Body of pancreas (tissue), 4 donors: ENCODE measurements around the gene THOC2. TPM values are rescaled to one million over a fixed set of nuclear protein-coding genes. Genes with fewer than 3 reads are reported as not detected.
"Not testable (repeated sequence)": the region's sequence is repeated elsewhere in the genome, so short reads cannot be mapped to it uniquely, and the experiment has no call there.

Experiments
- ATAC-seq: fragments of 150-250 bp; one replicate; pipeline ENCODE4 v1.9.1; 2016
- DNase-seq, 4 donors: peaks; one replicate each; pipeline ENCODE4 v3.0.0-alpha.2; 2019
- H3K27ac ChIP-seq, 4 donors: fragments of 200-600 bp; sonication (generic); 1 replicate in 3 of 4; 2 replicates in 1 of 4; pipeline versions ENCODE4 v1.5.1 to v1.6.1; 2016 to 2019; ENCODE audit warnings: mild to moderate bottlenecking in 1 of 4, mixed read lengths in 1 of 4, moderate library complexity in 1 of 4
- H3K27me3 ChIP-seq, 2 donors: fragments of 200-600 bp; sonication (generic); one replicate each; pipeline ENCODE4 v1.6.0; 2016; ENCODE audit warnings: mild to moderate bottlenecking in 1 of 2
- H3K36me3 ChIP-seq, 2 donors: fragments of 200-600 bp; sonication (generic); replicated peaks in 1 of 2; 2 replicates each; pipeline ENCODE4 v1.5.1; 2016; ENCODE audit warnings: low read depth in 2 of 2; ENCODE audit not compliant: insufficient read depth in 1 of 2
- H3K4me1 ChIP-seq: fragments of 200-600 bp; sonication (generic); one replicate; pipeline ENCODE4 v1.6.0; 2016
- H3K4me3 ChIP-seq, 2 donors: fragments of 200-600 bp; sonication (generic); 1 replicate in 1 of 2; 2 replicates in 1 of 2; pipeline ENCODE4 v1.5.1; 2016 to 2019
- H3K9me3 ChIP-seq, 3 donors: fragments of 200-600 bp; sonication (generic); 1 replicate in 2 of 3; 2 replicates in 1 of 3; pipeline ENCODE4 v1.5.1; 2016
- POLR2A ChIP-seq, 3 donors: fragments of 450-650 bp; IDR thresholded peaks; one replicate each; pipeline ENCODE4 v1.6.1; 2016; ENCODE audit warnings: antibody characterized with exemption in 3 of 3, mild to moderate bottlenecking in 2 of 3
- WGBS, 2 donors: methylation state at CpG; one replicate each; pipeline ENCODE4 v1.1.5; 2017; 5-methylcytosine and 5-hydroxymethylcytosine counted together
- intact Hi-C: fragments of 100-400 bp; cut with DNase I; formaldehyde crosslinking; loops from one replicate; pipeline ENCODE4 v1.15.1; 2023
- total RNA-seq, 2 donors: library from RNA; depleted of rRNA; stranded (reverse); fragments of >200 nt; gene quantifications; one replicate each; pipeline ENCODE4 v1.1.0, GENCODE V29; 2016
- TF ChIP-seq, protein P1 (sequence below), 7 experiments: fragments of 450-650 bp in 4 of 7; fragments of 200-600 bp in 3 of 7; sonication (generic) in 3 of 7; IDR thresholded peaks; one replicate each; pipeline ENCODE4 v1.5.1; 2016 to 2019; ENCODE audit warnings: antibody characterized with exemption in 7 of 7

The THOC2 gene
- total RNA-seq, 2 donors from 2014 or later = 53.7 to 77.5 TPM

DNA sequence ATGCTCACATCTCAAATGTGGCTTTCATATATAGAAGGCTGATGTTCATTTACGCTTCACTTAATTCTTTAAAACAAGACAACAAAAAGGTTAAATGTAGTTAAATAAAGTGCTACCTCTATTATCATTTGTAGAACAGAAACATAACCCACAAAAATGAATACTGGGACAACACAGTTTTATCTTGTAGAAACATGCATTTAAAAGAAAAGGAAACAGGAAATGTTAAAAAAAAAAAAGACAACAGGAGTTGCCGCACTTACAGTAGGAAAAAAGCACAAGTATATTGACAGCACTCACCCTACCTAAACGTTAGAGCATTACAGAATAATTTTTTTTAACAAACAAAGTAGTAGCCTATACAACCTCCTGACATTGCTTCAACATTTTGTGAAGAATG, 4.8 kb downstream of the THOC2 start:
- Histone ChIP-seq H3K9me3 (no peaks in the 10 kb centered on the region), H3K4me1 (no peaks in the 10 kb centered on the region), H3K27me3 (no peaks in the 10 kb centered on the region), H3K4me3 (no peak overlapping the region), H3K36me3 (no peaks in the 10 kb centered on the region), H3K27ac (no peak overlapping the region)
- intact Hi-C loops = no loop called here
- DNase-seq = no peak
- 50 to 54% methylated on average over 3 of the region's 3 CpGs for WGBS, 2 donors
- TF ChIP-seq, protein P1, sequence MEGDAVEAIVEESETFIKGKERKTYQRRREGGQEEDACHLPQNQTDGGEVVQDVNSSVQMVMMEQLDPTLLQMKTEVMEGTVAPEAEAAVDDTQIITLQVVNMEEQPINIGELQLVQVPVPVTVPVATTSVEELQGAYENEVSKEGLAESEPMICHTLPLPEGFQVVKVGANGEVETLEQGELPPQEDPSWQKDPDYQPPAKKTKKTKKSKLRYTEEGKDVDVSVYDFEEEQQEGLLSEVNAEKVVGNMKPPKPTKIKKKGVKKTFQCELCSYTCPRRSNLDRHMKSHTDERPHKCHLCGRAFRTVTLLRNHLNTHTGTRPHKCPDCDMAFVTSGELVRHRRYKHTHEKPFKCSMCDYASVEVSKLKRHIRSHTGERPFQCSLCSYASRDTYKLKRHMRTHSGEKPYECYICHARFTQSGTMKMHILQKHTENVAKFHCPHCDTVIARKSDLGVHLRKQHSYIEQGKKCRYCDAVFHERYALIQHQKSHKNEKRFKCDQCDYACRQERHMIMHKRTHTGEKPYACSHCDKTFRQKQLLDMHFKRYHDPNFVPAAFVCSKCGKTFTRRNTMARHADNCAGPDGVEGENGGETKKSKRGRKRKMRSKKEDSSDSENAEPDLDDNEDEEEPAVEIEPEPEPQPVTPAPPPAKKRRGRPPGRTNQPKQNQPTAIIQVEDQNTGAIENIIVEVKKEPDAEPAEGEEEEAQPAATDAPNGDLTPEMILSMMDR (IDR thresholded peaks at IDR 0.05) = no peak
- TF ChIP-seq POLR2A (IDR thresholded peaks at IDR 0.05) = no peak
- ATAC-seq = no peak

DNA sequence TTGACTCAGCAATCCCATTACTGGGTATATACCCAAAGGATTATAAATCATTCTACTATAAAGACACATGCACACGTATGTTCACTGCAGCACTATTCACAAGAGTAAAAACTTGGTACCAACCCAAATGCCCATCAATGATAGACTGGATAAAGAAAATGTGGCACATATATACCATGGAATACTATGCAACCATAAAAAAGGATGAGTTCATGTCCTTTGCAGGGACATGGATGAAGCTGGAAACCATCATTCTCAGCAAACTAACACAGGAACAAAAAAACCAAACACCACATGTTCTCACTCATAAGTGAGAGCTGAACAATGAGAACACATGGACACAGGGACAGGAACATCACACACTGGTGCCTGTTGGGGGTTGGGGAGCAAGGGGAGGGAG, 10.7 kb downstream of the THOC2 start:
- H3K27ac ChIP-seq, intact Hi-C loops, DNase-seq, H3K4me1 ChIP-seq, ATAC-seq, H3K9me3 ChIP-seq, H3K4me3 ChIP-seq, H3K36me3 ChIP-seq, H3K27me3 ChIP-seq: not testable (repeated sequence)
- WGBS, 2 donors = 80 to 100% methylated on average over 1 of the region's 1 CpG

DNA sequence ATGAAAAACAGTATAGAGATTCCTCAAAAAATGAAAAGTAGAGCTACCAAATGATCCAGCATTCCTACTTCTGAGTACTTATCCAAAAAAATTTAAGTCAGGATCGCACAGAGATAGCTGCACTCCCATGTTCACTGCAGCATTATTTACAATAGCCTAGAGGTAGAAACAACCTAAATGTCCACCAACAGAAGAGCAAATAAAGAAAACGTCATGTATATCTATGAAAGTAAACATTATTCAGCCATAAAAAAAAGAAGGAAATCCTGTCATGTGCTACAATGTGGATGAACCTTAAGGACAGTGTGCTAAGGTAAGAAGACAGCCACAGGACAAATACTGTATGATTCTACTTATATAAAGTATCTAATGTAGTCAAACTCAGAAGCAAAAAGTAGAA, 12.4 kb downstream of the THOC2 start:
- Histone ChIP-seq H3K27ac (no peak overlapping the region), H3K9me3 (no peaks in the 10 kb centered on the region), H3K36me3 (no peaks in the 10 kb centered on the region), H3K4me1 (no peaks in the 10 kb centered on the region), H3K4me3 (no peak overlapping the region), H3K27me3 (no peaks in the 10 kb centered on the region)
- DNase-seq (no peak), ATAC-seq (no peak)
- no peak for TF ChIP-seq POLR2A (IDR thresholded peaks at IDR 0.05)
- TF ChIP-seq, protein P1 (IDR thresholded peaks at IDR 0.05) = no peak
- intact Hi-C loops = no loop called here
- WGBS, 2 donors = 35 to 42% methylated on average over 2 of the region's 2 CpGs

DNA sequence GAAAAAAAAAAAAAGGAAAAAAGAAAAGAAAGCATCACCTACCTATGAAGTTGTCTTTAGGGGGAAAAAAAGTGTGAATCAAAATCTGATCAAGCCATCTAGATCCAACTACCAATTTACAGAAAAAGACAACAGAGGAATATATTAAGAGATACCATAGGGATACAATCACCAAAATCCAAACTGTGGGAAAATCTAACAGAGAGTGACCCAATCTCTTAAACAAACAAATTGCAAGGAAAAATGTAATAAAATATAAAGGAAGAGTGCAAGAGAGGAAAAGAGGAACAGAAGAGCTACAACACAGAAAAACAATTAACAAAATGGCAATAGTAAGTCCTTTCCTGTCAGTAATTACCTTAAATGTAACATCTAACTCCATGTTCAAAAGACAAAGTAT, 19.0 kb downstream of the THOC2 start:
- no peaks in the 10 kb centered on the region for H3K4me1 ChIP-seq
- DNase-seq (no peak), ATAC-seq (no peak)
- H3K4me3 ChIP-seq = no peak overlapping the region
- H3K27ac ChIP-seq = no peak overlapping the region
- H3K36me3 ChIP-seq = no peaks in the 10 kb centered on the region
- intact Hi-C loops = no loop called here
- no peaks in the 10 kb centered on the region for H3K9me3 ChIP-seq
- no peaks in the 10 kb centered on the region for H3K27me3 ChIP-seq
- TF ChIP-seq, protein P1 (IDR thresholded peaks at IDR 0.05) = no peak
- no peak for TF ChIP-seq POLR2A (IDR thresholded peaks at IDR 0.05)

DNA sequence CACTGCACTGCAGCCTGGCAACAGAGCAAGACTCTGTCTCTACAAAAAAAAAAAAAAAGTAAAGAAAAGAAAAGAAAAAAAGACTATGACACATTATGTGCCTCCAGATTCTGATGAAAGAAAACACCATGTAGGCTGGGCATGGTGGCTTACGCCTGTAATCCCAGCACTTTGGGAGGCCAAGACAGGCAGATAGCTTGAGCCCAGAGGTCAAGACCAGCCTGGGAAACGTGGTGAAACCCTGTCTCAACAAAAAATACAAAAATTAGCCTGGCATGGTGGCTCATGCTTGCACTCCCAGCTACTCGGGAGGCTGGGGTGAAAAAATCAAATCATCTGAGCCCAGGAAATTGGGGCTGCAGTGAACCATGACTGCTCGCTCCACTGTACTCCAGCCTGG, 19.4 kb downstream of the THOC2 start:
- WGBS, 2 donors = 77 to 95% methylated on average over 2 to 4 of the region's 4 CpGs
- H3K4me3 ChIP-seq = no peak overlapping the region

DNA sequence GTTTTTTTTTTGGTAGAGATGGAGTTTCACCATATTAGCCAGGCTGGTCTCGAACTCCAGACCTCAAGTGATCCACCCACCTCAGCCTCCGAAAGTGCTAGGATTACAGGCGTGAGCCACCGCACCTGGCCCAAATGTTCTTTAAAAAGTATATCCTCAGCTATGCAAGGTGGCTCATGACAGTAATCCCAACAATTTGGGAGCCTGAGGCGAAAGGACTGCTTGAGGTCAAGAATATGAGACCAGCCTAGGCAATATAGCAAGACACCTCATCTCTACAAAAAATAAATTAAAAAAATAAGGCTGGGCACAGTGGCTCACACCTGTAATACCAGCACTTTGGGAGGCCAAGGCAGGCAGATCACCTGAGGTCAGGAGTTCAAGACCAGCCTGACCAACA, 21.7 kb downstream of the THOC2 start:
- H3K9me3 ChIP-seq, H3K4me3 ChIP-seq, intact Hi-C loops, H3K27ac ChIP-seq, DNase-seq, ATAC-seq, H3K4me1 ChIP-seq, H3K36me3 ChIP-seq, H3K27me3 ChIP-seq: not testable (repeated sequence)
- WGBS, 2 donors = 91 to 100% methylated on average over 4 of the region's 5 CpGs

More for the DNA sequence above, 19.4 kb downstream of the THOC2 start:
- ATAC-seq = no peak
- intact Hi-C loops = no loop called here
- Histone ChIP-seq H3K4me1 (no peaks in the 10 kb centered on the region), H3K9me3 (no peaks in the 10 kb centered on the region), H3K27ac (no peak overlapping the region), H3K36me3 (no peaks in the 10 kb centered on the region), H3K27me3 (no peaks in the 10 kb centered on the region)
- no peak for DNase-seq
- TF ChIP-seq, protein P1 (IDR thresholded peaks at IDR 0.05) = no peak
- no peak for TF ChIP-seq POLR2A (IDR thresholded peaks at IDR 0.05)
